ENCODE results near the gene RASGRP3.

DNA sequence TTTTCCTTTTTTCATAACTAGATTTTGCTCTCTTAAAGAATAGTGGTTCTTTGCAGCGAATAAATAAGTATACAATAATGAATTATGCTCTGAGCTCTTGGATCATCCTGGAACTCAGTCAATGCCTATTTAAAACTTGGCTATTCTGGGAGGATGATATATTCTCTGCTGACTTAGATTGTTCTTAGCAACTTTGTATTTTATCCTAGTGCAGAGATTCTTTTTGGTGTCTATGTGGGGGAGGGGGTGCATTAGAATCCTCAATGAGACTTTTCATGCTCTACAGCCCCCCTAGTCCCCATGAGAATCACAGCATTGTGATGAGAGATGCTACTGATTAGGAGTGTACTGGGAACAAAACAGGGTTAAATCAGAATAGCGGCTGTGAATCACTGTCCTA is 131.5 kb downstream of the RASGRP3 start:
- TF ChIP-seq, protein P1, sequence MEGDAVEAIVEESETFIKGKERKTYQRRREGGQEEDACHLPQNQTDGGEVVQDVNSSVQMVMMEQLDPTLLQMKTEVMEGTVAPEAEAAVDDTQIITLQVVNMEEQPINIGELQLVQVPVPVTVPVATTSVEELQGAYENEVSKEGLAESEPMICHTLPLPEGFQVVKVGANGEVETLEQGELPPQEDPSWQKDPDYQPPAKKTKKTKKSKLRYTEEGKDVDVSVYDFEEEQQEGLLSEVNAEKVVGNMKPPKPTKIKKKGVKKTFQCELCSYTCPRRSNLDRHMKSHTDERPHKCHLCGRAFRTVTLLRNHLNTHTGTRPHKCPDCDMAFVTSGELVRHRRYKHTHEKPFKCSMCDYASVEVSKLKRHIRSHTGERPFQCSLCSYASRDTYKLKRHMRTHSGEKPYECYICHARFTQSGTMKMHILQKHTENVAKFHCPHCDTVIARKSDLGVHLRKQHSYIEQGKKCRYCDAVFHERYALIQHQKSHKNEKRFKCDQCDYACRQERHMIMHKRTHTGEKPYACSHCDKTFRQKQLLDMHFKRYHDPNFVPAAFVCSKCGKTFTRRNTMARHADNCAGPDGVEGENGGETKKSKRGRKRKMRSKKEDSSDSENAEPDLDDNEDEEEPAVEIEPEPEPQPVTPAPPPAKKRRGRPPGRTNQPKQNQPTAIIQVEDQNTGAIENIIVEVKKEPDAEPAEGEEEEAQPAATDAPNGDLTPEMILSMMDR (IDR thresholded peaks at IDR 0.05; ENCODE audit: extremely low read depth in 1 of 2, insufficient read depth in 1 of 2, low read depth in 1 of 2, low read length in 2 of 2): no peak
- TF ChIP-seq POLR2AphosphoS5 (IDR thresholded peaks at IDR 0.05; ENCODE audit: insufficient read depth, low read depth, low read length): no peak
- no peak for TF ChIP-seq POLR2A (IDR thresholded peaks at IDR 0.05; ENCODE audit: low read depth, low read length)
- TF ChIP-seq EZH2 (IDR thresholded peaks at IDR 0.05; ENCODE audit: borderline replicate concordance, low read depth, low read length, severe bottlenecking): no peak
- no peak for TF ChIP-seq FOS (IDR thresholded peaks at IDR 0.05; ENCODE audit: borderline replicate concordance, insufficient read depth, low read length)
- TF ChIP-seq GATA2 (IDR thresholded peaks at IDR 0.05; ENCODE audit: insufficient read depth, insufficient read length, low read depth, low read length): no peak

All from endothelial cell of umbilical vein (primary cell).